IMR-90 (cell line): Measurements from ENCODE around the gene LRRC40.

ENCODE experiments used
- CHD1 ChIP-seq: IDR thresholded peaks from 2 replicates; pipeline ENCODE4 v1.6.1; 2012; ENCODE audit warnings: low read depth, low read length, improper control_type of control experiment
- CTCF ChIP-seq: conservative IDR thresholded peaks from 2 replicates; pipeline ENCODE4 v1.5.1; 2012; ENCODE audit warnings: mild to moderate bottlenecking, low read depth, low read length, improper control_type of control experiment
- MAFK ChIP-seq: IDR thresholded peaks from 2 replicates; pipeline ENCODE4 v1.6.1; 2012; ENCODE audit warnings: low read depth, low read length, improper control_type of control experiment
- MAZ ChIP-seq: IDR thresholded peaks from 2 replicates; pipeline ENCODE4 v1.6.1; 2012; ENCODE audit warnings: low read depth, mild to moderate bottlenecking, low read length, improper control_type of control experiment, moderate library complexity, borderline replicate concordance
- POLR2A ChIP-seq: IDR thresholded peaks from 2 replicates; pipeline ENCODE4 v1.6.1; 2012; ENCODE audit warnings: mild to moderate bottlenecking, low read depth, low read length
- USF2 ChIP-seq: fragments of 150-350 bp; IDR thresholded peaks from 2 replicates; pipeline ENCODE4 v1.6.1; 2017; ENCODE audit warnings: mild to moderate bottlenecking, antibody characterized with exemption, low read length, low read depth

- TF ChIP-seq CHD1 (no peak), CTCF (no peak), MAZ (peak; percentile 72; the same call in 1 of the 2 replicates), POLR2A (peak; percentile 76), MAFK (no peak), USF2 (no peak)
Measured at GRCh38 chr1:70221238-70222121, 16.1 kb upstream of the LRRC40 start, which contains the start of gene SRSF11.
